WTC11 (cell line): ENCODE data around the gene NR2F6.

Source experiments
- ESRRA ChIP-seq: sonication (generic); formaldehyde crosslinking; IDR thresholded peaks from 2 replicates; pipeline ENCODE4 v1.8.1; 2022; ENCODE audit warnings: mild to moderate bottlenecking, missing genetic modification reagents, borderline replicate concordance
- GABPB1 ChIP-seq: sonication (generic); formaldehyde crosslinking; IDR thresholded peaks from 2 replicates; pipeline ENCODE4 v1.8.1; 2023; ENCODE audit warnings: mild to moderate bottlenecking, missing genetic modification reagents
- SMAD4 ChIP-seq: sonication (generic); formaldehyde crosslinking; IDR thresholded peaks from 2 replicates; pipeline ENCODE4 v1.8.0; 2022; ENCODE audit warnings: mild to moderate bottlenecking, missing genetic modification reagents
- SOX15 ChIP-seq: fragments of 250-450 bp; sonication (Bioruptor Pico); IDR thresholded peaks from 2 replicates; pipeline ENCODE4 v1.9.0; 2021; ENCODE audit warnings: mild to moderate bottlenecking
- SP1 ChIP-seq: sonication (generic); formaldehyde crosslinking; conservative IDR thresholded peaks from 2 replicates; pipeline ENCODE4 v1.8.1; 2022; ENCODE audit warnings: missing genetic modification reagents
- TF ChIP-seq, protein P1 (sequence below): sonication (generic); formaldehyde crosslinking; IDR thresholded peaks from 2 replicates; pipeline ENCODE4 v1.8.0; 2022; ENCODE audit warnings: mild to moderate bottlenecking, missing genetic modification reagents
- TF ChIP-seq, protein P2 (sequence below): fragments of 200-600 bp; IDR thresholded peaks from 2 replicates; pipeline ENCODE4 v1.8.0; 2022; ENCODE audit warnings: antibody characterized with exemption
- TF ChIP-seq, protein P3 (sequence below): sonication (generic); formaldehyde crosslinking; IDR thresholded peaks from 2 replicates; pipeline ENCODE4 v1.8.1; 2023; ENCODE audit warnings: mild to moderate bottlenecking, missing genetic modification reagents

DNA sequence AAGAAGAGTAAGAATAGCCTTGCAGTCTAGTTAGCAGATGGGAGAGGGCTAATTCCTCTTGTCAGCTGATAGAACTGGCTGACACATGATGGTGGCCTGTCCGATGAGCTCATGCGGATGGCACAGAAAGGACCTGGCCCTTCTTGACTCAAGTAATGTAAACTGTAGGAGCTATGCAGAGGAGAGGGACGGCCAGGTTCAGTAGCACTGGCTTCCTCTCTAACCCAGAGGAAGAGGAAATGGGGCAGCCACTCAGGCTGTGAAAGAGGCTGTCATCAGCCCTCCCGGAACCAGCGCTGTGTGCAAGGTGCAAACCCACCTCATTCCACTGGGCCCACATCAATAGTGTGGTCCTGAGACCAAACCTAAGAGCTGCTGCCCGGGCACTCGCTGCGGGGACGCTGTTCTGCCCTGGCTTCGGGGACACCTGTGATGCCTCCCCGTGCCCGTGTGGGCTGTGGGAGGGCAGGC lies 61.3 kb downstream of the NR2F6 start:
- no peak for TF ChIP-seq SOX15 (CRISPR knock-in tag)
- TF ChIP-seq, protein P1, sequence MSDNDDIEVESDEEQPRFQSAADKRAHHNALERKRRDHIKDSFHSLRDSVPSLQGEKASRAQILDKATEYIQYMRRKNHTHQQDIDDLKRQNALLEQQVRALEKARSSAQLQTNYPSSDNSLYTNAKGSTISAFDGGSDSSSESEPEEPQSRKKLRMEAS (CRISPR knock-in tag) = no peak
- TF ChIP-seq SP1 (CRISPR knock-in tag) = no peak
- no peak for TF ChIP-seq SMAD4
- TF ChIP-seq, protein P2, sequence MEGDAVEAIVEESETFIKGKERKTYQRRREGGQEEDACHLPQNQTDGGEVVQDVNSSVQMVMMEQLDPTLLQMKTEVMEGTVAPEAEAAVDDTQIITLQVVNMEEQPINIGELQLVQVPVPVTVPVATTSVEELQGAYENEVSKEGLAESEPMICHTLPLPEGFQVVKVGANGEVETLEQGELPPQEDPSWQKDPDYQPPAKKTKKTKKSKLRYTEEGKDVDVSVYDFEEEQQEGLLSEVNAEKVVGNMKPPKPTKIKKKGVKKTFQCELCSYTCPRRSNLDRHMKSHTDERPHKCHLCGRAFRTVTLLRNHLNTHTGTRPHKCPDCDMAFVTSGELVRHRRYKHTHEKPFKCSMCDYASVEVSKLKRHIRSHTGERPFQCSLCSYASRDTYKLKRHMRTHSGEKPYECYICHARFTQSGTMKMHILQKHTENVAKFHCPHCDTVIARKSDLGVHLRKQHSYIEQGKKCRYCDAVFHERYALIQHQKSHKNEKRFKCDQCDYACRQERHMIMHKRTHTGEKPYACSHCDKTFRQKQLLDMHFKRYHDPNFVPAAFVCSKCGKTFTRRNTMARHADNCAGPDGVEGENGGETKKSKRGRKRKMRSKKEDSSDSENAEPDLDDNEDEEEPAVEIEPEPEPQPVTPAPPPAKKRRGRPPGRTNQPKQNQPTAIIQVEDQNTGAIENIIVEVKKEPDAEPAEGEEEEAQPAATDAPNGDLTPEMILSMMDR = no peak
- TF ChIP-seq, protein P3, sequence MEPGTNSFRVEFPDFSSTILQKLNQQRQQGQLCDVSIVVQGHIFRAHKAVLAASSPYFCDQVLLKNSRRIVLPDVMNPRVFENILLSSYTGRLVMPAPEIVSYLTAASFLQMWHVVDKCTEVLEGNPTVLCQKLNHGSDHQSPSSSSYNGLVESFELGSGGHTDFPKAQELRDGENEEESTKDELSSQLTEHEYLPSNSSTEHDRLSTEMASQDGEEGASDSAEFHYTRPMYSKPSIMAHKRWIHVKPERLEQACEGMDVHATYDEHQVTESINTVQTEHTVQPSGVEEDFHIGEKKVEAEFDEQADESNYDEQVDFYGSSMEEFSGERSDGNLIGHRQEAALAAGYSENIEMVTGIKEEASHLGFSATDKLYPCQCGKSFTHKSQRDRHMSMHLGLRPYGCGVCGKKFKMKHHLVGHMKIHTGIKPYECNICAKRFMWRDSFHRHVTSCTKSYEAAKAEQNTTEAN = no peak
- TF ChIP-seq ESRRA (CRISPR knock-in tag) = no peak
- TF ChIP-seq GABPB1 = no peak
